Measurements from ENCODE around the gene PMS2. TPM values are rescaled to one million over a fixed set of nuclear protein-coding genes. Genes with fewer than 3 reads are reported as not detected.
A peak's percentile ranks its signal among the peaks of the same experiment; 100 is the strongest.

Gene PMS2
- total RNA-seq, 6 experiments from 2014 or later, result 3.9 to 6.8 (median 5.8) TPM

GRCh38 chr7:6031567-6031966 lies 22.7 kb upstream of the PMS2 start:
- no peak for ATAC-seq
- peaks cover 0 to 65% (median 31%) of the 10 kb centered on the region in 4 donors for H3K36me3 ChIP-seq
- DNase-seq, result no peak
- no peak overlapping the region for H3K4me3 ChIP-seq
- WGBS (ENCODE audit: insufficient coverage, low coverage, low lambda C conversion rate, missing lambda C conversion rate), result 80% methylated on average over 1 of the region's 3 CpGs
- H3K4me1 ChIP-seq, result no peaks in the 10 kb centered on the region
- H3K27ac ChIP-seq, result no peak overlapping the region
- intact Hi-C loops (cut with DNase I), result no loop called here
- TF ChIP-seq POLR2A (IDR thresholded peaks at IDR 0.05) (no peak), CTCF (IDR thresholded peaks at IDR 0.05) (no peak)
- H3K9me3 ChIP-seq, result no peaks in the 10 kb centered on the region
- H3K27me3 ChIP-seq, result no peaks in the 10 kb centered on the region

- no peaks in the 10 kb centered on the region for H3K4me1 ChIP-seq
- no peak for TF ChIP-seq CTCF (IDR thresholded peaks at IDR 0.05)
- TF ChIP-seq POLR2A (IDR thresholded peaks at IDR 0.05), result no peak
- ATAC-seq (no peak), DNase-seq (no peak)
- no peak within 1 kb of the TSS for H3K27ac ChIP-seq
- peaks cover 0 to 65% (median 29%) of the 10 kb centered on the region in 4 donors for H3K36me3 ChIP-seq
- H3K4me3 ChIP-seq, result no peak within 1 kb of the TSS
- H3K27me3 ChIP-seq, result no peaks in the 10 kb centered on the region
- intact Hi-C loops (cut with DNase I), result no loop called here
- WGBS (ENCODE audit: insufficient coverage, low coverage, low lambda C conversion rate, missing lambda C conversion rate), result 61% methylated on average over 2 of the region's 2 CpGs
- no peaks in the 10 kb centered on the region for H3K9me3 ChIP-seq
These were observed 22.1 kb upstream of the PMS2 start, which contains the start of gene ANKRD61 for GRCh38 chr7:6030988-6031387. ANKRD61 (plus strand) TSS chr7:6031376; CDS start chr7:6031376, 0 bp downstream.

- 93% methylated on average over 5 of the region's 5 CpGs for WGBS (ENCODE audit: insufficient coverage, low coverage, low lambda C conversion rate, missing lambda C conversion rate)
- Histone ChIP-seq H3K27me3 (no peaks in the 10 kb centered on the region), H3K4me1 (no peaks in the 10 kb centered on the region), H3K27ac (no peak overlapping the region), H3K36me3 (peaks cover 0 to 76% (median 22%) of the 10 kb centered on the region in 4 donors), H3K9me3 (no peaks in the 10 kb centered on the region), H3K4me3 (no peak overlapping the region)
- no peak for TF ChIP-seq CTCF (IDR thresholded peaks at IDR 0.05)
- TF ChIP-seq POLR2A (IDR thresholded peaks at IDR 0.05), result no peak
- ATAC-seq (no peak), DNase-seq (no peak)
- intact Hi-C loops (cut with DNase I), result no loop called here
These were observed 19.7 kb upstream of the PMS2 start for GRCh38 chr7:6028563-6028962.

- no peaks in the 10 kb centered on the region for H3K27me3 ChIP-seq
- H3K27ac ChIP-seq, result no peak overlapping the region
- H3K4me1 ChIP-seq, result no peaks in the 10 kb centered on the region
- no peaks in the 10 kb centered on the region for H3K9me3 ChIP-seq
- no peak overlapping the region for H3K4me3 ChIP-seq
- peak in 1 of 3 donors; percentile 11 for DNase-seq
- ATAC-seq, result no peak
- intact Hi-C loops (cut with DNase I), result no loop called here
- TF ChIP-seq POLR2A (IDR thresholded peaks at IDR 0.05) (no peak), CTCF (IDR thresholded peaks at IDR 0.05) (no peak)
- 89% methylated on average over 1 of the region's 1 CpG for WGBS (ENCODE audit: insufficient coverage, low coverage, low lambda C conversion rate, missing lambda C conversion rate)
- H3K36me3 ChIP-seq, result peaks cover 0 to 77% (median 21%) of the 10 kb centered on the region in 4 donors
These were observed 19.0 kb upstream of the PMS2 start for GRCh38 chr7:6027806-6028365.
